ENCODE measurements around the gene DNM3.
A peak's percentile ranks its signal among the peaks of the same experiment; 100 is the strongest.

DNM3 gene

DNA sequence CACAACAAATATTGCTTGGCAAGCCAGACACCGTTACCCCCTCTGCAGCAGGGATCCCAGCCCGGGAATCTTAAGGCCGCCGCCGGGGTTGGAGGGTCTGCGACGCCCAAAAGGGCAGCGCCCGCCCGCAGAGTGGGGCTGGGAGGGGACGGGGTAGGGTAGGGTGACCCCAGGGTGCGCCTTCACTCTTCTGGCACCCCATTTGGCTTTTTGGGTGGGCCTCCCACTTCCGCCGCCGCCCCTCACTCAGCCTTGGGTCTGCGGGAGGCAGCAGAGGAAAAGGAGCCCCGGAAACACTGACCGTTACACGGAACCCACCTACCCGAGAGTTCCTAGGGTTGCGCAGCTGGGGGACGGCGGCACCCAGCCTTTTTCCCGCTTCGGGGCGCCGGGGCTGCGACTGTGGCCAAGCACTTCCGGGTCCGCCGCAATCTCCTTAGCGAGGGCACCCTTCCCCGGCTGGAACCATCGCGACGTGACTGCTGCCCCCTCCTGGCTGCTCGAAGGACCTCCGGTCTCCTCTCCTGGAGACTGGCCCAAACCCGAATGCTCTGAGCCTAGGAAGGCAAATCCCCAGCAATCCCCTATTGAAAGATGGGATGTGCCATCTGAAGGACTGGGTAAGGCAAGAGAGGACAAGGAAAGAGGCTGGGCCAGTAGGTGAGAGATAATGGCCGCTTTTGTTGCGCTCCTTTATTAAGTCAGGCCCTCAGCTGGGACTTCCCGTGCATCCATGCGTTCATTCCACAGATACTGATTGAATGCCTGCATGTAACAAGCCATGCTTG, 602.6 kb downstream of the DNM3 start, which contains the start of gene PIGC:
PIGC (minus strand) TSS at position 404 of the 788 bp plus-strand sequence. CDS start 1,447 bp downstream, outside the sequence.
- peak; percentile 94 for DNase-seq

DNA sequence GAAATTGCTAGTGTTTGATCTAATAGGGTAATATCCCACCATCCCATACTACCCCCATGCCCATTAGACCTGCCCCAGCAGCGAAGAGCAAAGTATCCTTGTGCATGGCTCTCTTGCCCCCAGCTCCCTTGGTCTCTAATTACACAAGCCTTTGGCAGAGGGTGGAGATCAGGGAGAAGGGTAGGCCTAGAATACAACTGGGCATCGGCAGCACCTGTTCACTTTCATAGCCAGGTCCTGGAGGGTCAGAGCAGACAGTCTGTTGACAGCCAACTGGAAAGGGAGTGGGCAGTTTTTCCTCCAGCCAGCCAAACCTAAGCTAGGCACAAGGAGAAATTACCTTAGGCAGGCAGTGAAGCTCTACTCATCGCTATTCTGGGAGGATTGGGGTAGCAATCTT, 605.2 kb downstream of the DNM3 start:
- no peak for DNase-seq

- DNase-seq = no peak
Observed at GRCh38 chr1:172447641-172448040, 606.3 kb downstream of the DNM3 start.

DNA sequence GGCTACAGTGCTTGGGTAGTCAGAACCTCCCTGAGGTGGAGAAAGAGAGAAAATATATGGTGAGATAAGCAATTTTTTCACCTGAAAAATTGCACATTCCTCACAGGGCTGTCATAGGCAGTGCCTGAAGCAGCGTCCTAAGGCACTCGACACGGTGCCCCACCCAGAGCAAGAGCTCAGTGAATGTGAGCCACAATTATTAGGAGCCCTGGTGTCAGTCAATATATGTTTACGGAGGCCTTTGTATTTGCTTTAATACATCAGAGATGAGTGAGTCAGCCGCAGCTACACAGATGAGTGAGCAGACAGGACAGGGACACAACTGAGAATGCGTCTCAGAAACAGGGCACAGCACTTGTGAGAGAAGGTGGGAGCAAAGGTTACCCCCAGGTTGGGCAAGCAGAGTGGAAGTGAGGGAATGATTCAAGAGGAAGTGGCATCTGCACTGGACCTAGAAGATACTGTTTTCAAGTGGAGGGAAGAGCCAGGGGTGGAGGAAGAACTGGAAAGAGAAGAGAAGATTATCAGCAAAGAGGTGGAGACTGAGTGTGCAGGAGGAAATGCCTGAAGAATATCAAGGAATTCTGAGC, 607.8 kb downstream of the DNM3 start:
- no peak for DNase-seq

DNA sequence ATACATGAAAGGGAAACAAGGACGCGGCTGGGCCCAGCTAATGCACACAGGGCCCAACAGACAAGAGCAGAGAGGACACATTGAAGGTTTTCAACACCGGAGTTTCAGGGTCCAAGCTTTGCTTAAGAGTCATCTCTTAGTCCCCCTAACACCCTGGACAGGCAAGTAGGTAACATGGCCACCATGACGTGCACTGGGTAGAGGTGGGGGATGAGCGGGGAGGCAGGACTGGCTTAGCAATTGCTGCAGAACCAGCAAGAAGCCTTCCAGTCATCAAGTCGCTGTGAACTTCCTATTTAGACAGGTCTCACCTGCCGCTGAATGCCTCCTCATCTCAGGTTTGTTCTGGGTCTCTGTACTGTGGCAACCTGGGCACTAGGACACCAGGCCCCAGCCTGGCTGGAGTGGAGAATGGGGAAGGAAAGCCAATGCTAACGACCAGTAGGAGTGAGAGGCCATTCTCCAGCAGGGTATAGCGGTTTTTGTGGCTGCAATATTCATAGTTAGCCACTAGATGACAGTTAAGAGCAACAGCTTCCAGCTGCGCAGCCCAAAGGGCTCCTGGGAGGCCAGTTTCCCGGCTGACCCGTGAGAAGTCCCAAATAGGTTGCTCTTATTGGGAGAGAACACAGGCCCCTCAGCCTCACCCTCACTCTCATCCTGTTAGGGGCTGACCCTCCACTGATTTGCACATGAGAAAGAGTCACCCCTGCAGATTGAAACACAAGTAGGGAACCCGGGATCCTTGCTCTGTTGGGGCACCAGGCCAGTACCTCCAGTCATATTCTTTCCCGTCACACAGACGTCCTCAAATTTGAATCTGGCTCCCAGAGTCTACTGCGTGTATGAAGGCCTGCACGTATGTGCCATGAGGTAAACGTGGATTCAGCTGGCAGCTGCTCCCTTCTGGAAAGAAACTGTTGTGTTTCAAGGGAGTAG, 608.6 kb downstream of the DNM3 start:
- DNase-seq = peak; percentile 77

DNA sequence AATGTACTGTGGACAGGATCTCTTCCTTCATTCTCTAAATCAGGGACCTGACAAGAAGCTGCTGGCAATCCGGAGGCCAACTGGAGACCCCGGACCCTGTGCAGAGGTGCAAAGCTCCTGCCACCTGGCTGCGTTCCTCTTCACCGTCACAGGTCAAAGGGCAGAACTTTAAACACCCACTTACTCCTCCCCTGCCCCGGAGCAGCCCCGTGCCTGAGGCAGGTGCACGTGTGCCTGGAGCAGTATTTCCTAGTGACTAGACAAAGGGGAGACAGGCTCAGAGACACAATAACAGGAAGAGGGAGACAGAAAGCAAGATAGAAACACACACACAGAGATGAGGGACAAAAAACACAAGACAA, 609.2 kb downstream of the DNM3 start:
- DNase-seq = no peak

DNA sequence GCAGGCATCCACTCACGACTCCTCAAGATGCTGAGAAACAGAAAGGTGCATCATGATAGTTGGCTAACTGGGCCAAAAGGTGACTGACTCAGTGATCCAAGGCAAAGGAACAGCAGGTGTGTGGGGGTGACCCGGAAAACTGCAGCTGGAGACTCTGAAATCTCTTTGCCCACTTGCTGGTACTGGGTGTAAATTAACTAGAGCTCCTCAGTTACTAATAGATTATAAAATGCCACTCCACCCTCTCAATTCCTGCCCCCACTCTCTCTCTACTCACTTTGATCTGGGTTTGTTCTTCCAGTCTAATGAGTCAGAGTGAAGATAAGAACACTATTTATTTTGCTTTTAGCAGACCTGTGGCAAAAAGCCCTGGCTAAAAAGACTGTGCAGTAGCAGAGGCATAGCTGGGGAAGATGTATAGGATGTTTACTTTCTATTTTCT, 609.7 kb downstream of the DNM3 start:
- DNase-seq = no peak

DNA sequence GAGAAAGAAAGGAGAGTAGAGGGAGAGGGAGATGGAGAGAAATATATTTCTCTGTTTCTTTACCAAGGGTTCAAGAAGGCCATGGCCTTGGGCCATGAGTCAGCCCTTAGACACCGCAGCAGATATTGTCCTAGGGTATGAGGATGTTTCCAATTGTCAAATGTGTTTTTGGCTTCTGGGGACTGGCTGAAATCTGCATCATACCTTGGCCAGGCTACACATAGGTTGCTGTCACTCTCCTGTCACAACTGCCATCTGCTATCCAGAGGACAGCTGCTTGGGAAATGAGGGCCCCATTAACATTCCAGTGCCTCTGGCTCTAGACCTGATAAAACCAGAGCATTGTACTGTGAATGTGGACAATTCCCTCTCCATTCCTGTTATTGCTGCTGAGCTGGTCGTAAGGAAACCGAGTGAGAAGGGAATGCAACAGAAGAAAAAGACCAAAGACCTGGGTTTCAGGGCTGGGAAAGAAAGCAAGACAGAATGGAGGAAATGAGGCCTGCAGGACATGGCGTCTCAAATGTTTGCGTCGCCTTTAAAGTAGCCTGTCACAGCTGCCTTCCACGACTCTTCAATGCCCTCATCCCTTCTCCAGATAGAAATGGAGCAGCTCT, 611.3 kb downstream of the DNM3 start:
- DNase-seq = no peak

- DNase-seq = no peak
Observed at GRCh38 chr1:172453153-172453545, 611.9 kb downstream of the DNM3 start.

GRCh38 chr1:172453607-172454006, 612.3 kb downstream of the DNM3 start:
- DNase-seq = no peak

- DNase-seq = no peak
Observed at GRCh38 chr1:172455451-172455850, 614.2 kb downstream of the DNM3 start.

DNA sequence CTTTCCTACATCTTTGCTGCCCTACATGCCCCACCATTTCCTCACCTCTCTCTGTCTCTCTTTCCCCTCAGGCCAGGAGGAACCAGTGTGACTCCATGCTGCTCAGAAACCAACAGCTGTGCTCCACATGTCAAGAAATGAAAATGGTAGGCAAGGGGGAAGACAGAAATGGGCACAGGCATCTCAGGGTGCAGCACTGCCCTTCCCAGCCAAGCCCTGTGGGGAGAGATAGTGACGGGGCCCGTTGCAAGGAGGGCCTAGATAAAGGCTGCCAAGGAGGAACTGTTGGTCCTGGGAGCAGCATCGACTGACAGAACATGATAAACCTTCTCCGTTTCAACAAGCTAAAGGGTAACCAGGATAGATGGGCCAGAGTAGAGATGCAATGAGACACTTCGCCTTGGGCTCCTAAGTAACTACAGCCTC, 615.1 kb downstream of the DNM3 start:
- no peak for DNase-seq

DNA sequence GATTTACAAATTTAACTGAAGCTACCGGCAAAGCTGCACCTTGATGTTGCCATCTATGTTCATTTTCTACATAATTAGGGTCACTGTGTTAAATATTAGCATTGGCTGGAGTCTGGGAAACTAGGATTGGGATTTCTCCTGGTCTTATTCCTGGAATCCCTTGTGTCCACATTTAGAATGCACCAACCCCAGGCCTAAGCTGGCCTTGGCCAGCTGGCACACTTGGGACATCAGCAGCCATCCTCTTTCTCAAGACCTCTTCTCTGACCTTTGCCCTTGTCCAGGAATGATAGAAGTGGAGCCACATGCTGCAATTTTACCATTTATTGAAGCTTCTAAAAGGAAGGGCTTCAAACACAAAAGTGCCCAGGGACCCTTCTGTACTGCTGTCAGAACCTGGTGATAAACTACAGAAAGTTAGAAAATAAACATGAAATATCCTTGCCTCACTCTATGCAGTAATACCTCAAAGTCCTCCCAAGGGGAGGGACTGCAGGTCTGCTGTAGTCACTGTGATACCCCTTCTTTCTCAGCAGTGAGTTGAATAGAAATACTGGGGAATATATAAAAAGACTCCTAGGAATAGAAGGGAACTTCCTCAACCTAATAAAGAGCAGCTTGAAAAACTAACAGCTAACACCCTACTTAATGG, 616.3 kb downstream of the DNM3 start:
- DNase-seq = no peak

GRCh38 chr1:172460177-172460576, 618.9 kb downstream of the DNM3 start:
- no peak for DNase-seq

DNA sequence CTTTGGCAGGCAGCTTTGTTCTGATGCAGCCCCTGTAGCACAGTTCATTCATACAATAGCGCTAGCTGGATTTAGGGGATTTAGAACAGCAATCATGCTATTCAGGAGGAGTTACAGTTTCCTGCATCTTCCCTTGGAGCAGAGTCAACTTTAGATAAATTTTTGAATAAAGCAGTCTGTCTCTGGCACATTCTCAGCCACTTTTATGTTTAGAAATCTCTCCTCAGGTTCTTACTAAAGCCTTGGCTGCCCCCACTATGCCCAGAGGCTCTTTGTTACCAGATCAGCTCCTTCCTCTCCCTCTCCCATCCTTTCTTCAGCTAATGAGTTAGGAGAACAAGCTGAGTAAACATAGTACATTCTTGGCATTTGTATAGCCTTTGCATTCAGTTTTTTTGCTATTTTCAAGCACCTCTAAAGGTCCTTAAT, 619.6 kb downstream of the DNM3 start:
- no peak for DNase-seq
